Liver (tissue), 9 donors: ENCODE data around the gene RLBP1. TPM values are rescaled to one million over a fixed set of nuclear protein-coding genes. Genes with fewer than 3 reads are reported as not detected.
"Not testable (repeated sequence)": the region's sequence is repeated elsewhere in the genome, so short reads cannot be mapped to it uniquely, and the experiment has no call there.

Experiments used
- DNase-seq: peaks from one replicate; pipeline ENCODE4 v3.0.0-alpha.2; 2017; ENCODE audit warnings: low spot score
- H3K27ac ChIP-seq, 2 donors: one replicate each; pipeline ENCODE4 v1.7.0; 2013; ENCODE audit warnings: inconsistent platforms in 2 of 2, low read length in 2 of 2, control low read depth in 1 of 2, low read depth in 1 of 2, mild to moderate bottlenecking in 1 of 2
- H3K27me3 ChIP-seq, 4 donors: one replicate each; pipeline versions ENCODE4 v1.6.1 to v1.7.0; 2013; ENCODE audit warnings: low read length in 3 of 4, inconsistent platforms in 1 of 4, mild to moderate bottlenecking in 1 of 4, moderate library complexity in 1 of 4; ENCODE audit not compliant: control insufficient read depth in 4 of 4, insufficient read depth in 4 of 4
- H3K36me3 ChIP-seq, 4 donors: one replicate each; pipeline versions ENCODE4 v1.6.1 to v1.7.0; 2013; ENCODE audit warnings: low read length in 3 of 4, mild to moderate bottlenecking in 3 of 4, low read depth in 1 of 4, moderate library complexity in 1 of 4; ENCODE audit not compliant: control insufficient read depth in 4 of 4, insufficient read depth in 3 of 4
- H3K4me1 ChIP-seq, 4 donors: one replicate each; pipeline versions ENCODE4 v1.6.1 to v1.7.0; 2013; ENCODE audit warnings: low read length in 3 of 4, mild to moderate bottlenecking in 3 of 4, moderate library complexity in 1 of 4; ENCODE audit not compliant: control insufficient read depth in 4 of 4, insufficient read depth in 4 of 4
- H3K4me3 ChIP-seq, 3 donors: one replicate each; pipeline versions ENCODE4 v1.6.1 to v1.7.0; 2013; ENCODE audit warnings: low read length in 3 of 3, control low read depth in 1 of 3, low read depth in 1 of 3, mild to moderate bottlenecking in 1 of 3
- H3K9ac ChIP-seq, 2 donors: one replicate each; pipeline ENCODE4 v1.7.0; 2013; ENCODE audit warnings: low read length in 2 of 2, mild to moderate bottlenecking in 2 of 2, moderate library complexity in 2 of 2, control low read depth in 1 of 2, low read depth in 1 of 2
- H3K9me3 ChIP-seq, 4 donors: one replicate each; pipeline versions ENCODE4 v1.6.1 to v1.7.0; 2013; ENCODE audit warnings: low read length in 3 of 4; ENCODE audit not compliant: control insufficient read depth in 4 of 4
- ATF3 ChIP-seq: IDR thresholded peaks from 2 replicates; pipeline ENCODE4 v1.6.1; 2016; ENCODE audit warnings: antibody characterized with exemption
- CTCF ChIP-seq: fragments of 150-350 bp; IDR thresholded peaks from 2 replicates; pipeline ENCODE4 v1.5.1; 2017; ENCODE audit warnings: improper control_type of control experiment, low read depth, low read length; ENCODE audit not compliant: missing input control
- EGR1 ChIP-seq, 2 donors: IDR thresholded peaks; 2 replicates each; pipeline ENCODE4 v1.6.1; 2016 to 2018; ENCODE audit warnings: antibody characterized with exemption in 2 of 2, low read depth in 2 of 2
- HNF4A ChIP-seq, 2 donors: conservative IDR thresholded peaks; 2 replicates each; pipeline ENCODE4 v1.6.1; 2016; ENCODE audit warnings: antibody characterized with exemption in 2 of 2, mild to moderate bottlenecking in 2 of 2
- JUND ChIP-seq, 2 donors: IDR thresholded peaks; 2 replicates each; pipeline ENCODE4 v1.6.1; 2016; ENCODE audit warnings: antibody characterized with exemption in 2 of 2
- MAX ChIP-seq: IDR thresholded peaks from 2 replicates; pipeline ENCODE4 v1.6.1; 2016; ENCODE audit warnings: antibody characterized with exemption
- NR2F2 ChIP-seq: IDR thresholded peaks from 2 replicates; pipeline ENCODE4 v1.6.1; 2016; ENCODE audit warnings: antibody characterized with exemption
- REST ChIP-seq: IDR thresholded peaks from 2 replicates; pipeline ENCODE4 v1.6.1; 2016; ENCODE audit warnings: antibody characterized with exemption, mild to moderate bottlenecking
- RXRA ChIP-seq, 2 donors: IDR thresholded peaks; 2 replicates each; pipeline ENCODE4 v1.6.1; 2017 to 2018; ENCODE audit warnings: antibody characterized with exemption in 2 of 2, mild to moderate bottlenecking in 1 of 2
- SP1 ChIP-seq: IDR thresholded peaks from 2 replicates; pipeline ENCODE4 v1.6.1; 2018; ENCODE audit warnings: antibody characterized with exemption, mild to moderate bottlenecking
- YY1 ChIP-seq: IDR thresholded peaks from 2 replicates; pipeline ENCODE4 v1.6.1; 2016; ENCODE audit warnings: antibody characterized with exemption, mild to moderate bottlenecking
- WGBS: extraction: QIAGEN DNeasy Blood & Tissue Kit; methylation state at CpG from one replicate; pipeline ENCODE4 v1.1.7; 2013; 5-methylcytosine and 5-hydroxymethylcytosine counted together
- polyA plus RNA-seq, 2 donors: library from polyadenylated mRNA; stranded (reverse) in 1 of 2; unstranded in 1 of 2; fragments of 200-250 nt in 1 of 2; fragments of >200 nt in 1 of 2; fragmentation: Nextera tagmentation in 1 of 2; extraction: Ambion mirVana in 1 of 2; gene quantifications; one replicate each; pipeline versions ENCODE4 v1.2.1 to v1.2.3, GENCODE V29; 2013 to 2015
- total RNA-seq, 2 donors: library from RNA; depleted of rRNA; stranded (reverse); fragments of >200 nt; gene quantifications; one replicate each; pipeline ENCODE4 v1.2.3, GENCODE V29; 2014
- donor health status: healthy.
- donor health status: healthy.
- donor health status: healthy.
- donor health status: healthy.
- donor health status: healthy.

Gene RLBP1
- total and polyA plus RNA-seq, 4 donors = 0.17 TPM; not detected in 3

- Histone ChIP-seq H3K4me3 (peak overlapping the region; percentile 59 to 97 (median 75)), H3K27ac (peak overlapping the region; percentile 86), H3K27me3 (no peaks in the 10 kb centered on the region), H3K9me3 (no peaks in the 10 kb centered on the region), H3K9ac (peak overlapping the region; percentile 88 to 91), H3K4me1 (peaks cover 0 to 16% (median 12%) of the 10 kb centered on the region in 4 donors), H3K36me3 (no peaks in the 10 kb centered on the region)
- TF ChIP-seq NR2F2 = no peak
- TF ChIP-seq REST = no peak
- TF ChIP-seq JUND (IDR thresholded peaks at IDR 0.05) = no peak
- TF ChIP-seq HNF4A (conservative IDR thresholded peaks at IDR 0.05) = no peak
- TF ChIP-seq YY1 = no peak
- no peak for TF ChIP-seq RXRA (IDR thresholded peaks at IDR 0.05)
- no peak for DNase-seq
- 29% methylated on average over 20 of the region's 20 CpGs for WGBS
Measured at GRCh38 chr15:89243046-89243690, 21.8 kb upstream of the RLBP1 start.

GRCh38 chr15:89239883-89240810 is 18.8 kb upstream of the RLBP1 start:
- not testable (repeated sequence) for H3K9ac ChIP-seq, H3K9me3 ChIP-seq, H3K27ac ChIP-seq, H3K36me3 ChIP-seq, DNase-seq, H3K27me3 ChIP-seq, H3K4me3 ChIP-seq
- H3K4me1 ChIP-seq = peaks cover 0 to 16% (median 12%) of the 10 kb centered on the region in 4 donors
- WGBS = 90% methylated on average over 12 of the region's 12 CpGs

- Histone ChIP-seq H3K4me1 (no peaks in the 10 kb centered on the region), H3K9ac (no peak overlapping the region), H3K9me3 (no peaks in the 10 kb centered on the region), H3K27ac (no peak overlapping the region), H3K36me3 (no peaks in the 10 kb centered on the region), H3K4me3 (no peak overlapping the region), H3K27me3 (no peaks in the 10 kb centered on the region)
- TF ChIP-seq ATF3 = no peak
- no peak for TF ChIP-seq EGR1 (IDR thresholded peaks at IDR 0.05; ENCODE audit: low read depth in 2 of 2)
- no peak for TF ChIP-seq SP1
- no peak for TF ChIP-seq MAX
- no peak for TF ChIP-seq REST
- TF ChIP-seq CTCF = no peak
- no peak for DNase-seq
Measured at GRCh38 chr15:89231832-89232231, 10.5 kb upstream of the RLBP1 start.
